22Rv1 (cell line): ENCODE data around the gene RPS19.

Source experiments
- H3K27ac ChIP-seq: fragments of 450-650 bp; 2 replicates; pipeline ENCODE4 v1.5.1; 2017
- ZFX ChIP-seq: fragments of 450-650 bp; IDR thresholded peaks from 2 replicates; pipeline ENCODE4 v1.6.1; 2017; ENCODE audit warnings: antibody characterized with exemption, borderline replicate concordance
- TF ChIP-seq, protein P1 (sequence below): fragments of 450-650 bp; IDR thresholded peaks from 2 replicates; pipeline ENCODE4 v1.5.1; 2017; ENCODE audit warnings: mild to moderate bottlenecking

The RPS19 gene

DNA sequence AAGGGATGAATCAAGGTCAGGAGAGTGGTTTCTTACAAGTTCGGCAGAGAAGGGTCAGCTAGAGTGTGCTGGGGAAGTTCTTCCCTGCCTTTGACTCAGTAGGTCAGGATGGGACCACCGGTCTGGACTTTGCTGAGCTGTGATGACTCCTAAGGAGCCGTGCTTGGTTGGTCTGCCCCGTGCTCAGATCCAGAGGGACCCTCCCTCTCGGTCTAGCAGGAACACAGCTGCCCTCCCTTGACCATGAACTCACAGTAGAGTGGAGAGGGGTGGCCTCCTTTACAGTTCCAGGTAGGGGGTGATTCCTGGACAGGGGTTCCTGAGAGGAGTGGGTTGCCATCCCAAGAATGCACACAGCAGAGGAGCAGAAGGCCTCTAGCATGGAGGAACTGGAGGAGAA, 4.3 kb downstream of the RPS19 start:
- no peak for TF ChIP-seq ZFX
- TF ChIP-seq, protein P1, sequence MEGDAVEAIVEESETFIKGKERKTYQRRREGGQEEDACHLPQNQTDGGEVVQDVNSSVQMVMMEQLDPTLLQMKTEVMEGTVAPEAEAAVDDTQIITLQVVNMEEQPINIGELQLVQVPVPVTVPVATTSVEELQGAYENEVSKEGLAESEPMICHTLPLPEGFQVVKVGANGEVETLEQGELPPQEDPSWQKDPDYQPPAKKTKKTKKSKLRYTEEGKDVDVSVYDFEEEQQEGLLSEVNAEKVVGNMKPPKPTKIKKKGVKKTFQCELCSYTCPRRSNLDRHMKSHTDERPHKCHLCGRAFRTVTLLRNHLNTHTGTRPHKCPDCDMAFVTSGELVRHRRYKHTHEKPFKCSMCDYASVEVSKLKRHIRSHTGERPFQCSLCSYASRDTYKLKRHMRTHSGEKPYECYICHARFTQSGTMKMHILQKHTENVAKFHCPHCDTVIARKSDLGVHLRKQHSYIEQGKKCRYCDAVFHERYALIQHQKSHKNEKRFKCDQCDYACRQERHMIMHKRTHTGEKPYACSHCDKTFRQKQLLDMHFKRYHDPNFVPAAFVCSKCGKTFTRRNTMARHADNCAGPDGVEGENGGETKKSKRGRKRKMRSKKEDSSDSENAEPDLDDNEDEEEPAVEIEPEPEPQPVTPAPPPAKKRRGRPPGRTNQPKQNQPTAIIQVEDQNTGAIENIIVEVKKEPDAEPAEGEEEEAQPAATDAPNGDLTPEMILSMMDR: no peak
- H3K27ac ChIP-seq: no peak overlapping the region

DNA sequence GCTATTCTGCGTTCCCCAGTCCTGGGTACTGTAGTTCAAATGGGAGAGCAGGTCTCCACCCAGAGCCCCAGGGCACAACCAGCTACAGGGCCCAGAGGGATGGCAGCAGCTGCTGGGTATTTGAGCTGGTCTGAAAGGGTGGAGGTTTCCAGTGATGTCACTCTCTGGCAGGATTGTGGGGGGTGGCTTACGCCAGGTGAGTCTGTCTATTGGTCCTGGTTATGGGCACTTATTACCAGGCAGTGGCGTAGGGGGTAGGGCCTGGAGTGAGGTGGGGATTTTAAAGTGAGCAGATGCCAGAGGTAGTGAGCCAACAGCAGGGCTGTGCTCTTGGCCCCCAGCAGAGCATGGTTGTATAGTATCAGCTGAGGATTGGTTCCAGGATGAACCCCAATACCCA, 6.2 kb downstream of the RPS19 start:
- no peak overlapping the region for H3K27ac ChIP-seq
- TF ChIP-seq, protein P1: no peak
- no peak for TF ChIP-seq ZFX

DNA sequence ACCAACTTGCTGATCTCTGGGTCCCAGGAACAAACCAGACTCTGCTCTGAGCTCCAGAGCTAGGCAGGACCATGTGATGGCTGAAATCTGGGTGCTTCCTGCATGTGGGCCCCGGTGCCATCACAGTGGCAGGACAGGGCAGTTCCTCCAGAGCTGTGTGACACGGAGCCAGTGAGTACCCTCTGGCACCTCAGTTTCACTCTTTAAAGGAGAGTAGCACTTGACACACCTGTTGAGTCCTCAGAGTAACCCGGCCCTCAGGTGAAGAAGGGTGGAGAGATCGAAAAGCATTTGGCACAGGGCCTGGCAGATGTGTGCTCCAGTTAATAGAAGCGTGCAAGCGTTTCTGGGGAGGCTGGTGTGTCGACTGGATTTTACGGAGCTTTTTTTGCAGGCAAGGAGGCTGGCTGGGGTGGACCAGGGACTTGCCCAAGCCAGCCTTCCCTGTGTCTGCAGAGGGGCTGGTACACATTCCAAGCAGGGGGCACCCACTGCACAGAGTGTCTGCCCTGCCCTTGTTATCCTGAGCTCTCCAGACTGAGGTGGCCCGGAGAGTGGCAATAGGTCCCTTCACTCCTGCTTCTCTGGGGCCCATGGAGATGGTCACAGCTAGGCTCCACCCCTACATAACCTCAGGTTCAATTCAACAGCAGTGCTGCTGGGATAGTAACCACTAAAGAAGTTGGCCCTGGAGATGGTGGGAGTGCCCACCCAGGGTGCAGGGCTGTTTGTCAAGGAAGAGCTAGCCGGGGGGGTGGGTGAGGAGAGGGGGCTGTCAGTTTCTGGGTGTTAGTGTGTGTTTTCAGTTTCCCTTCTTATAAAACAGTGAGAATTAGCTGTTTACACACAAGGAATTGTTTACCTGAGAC, 8.3 kb downstream of the RPS19 start:
- H3K27ac ChIP-seq: peak overlapping the region; percentile 40; the same call in 1 of the 2 replicates
- TF ChIP-seq ZFX: no peak
- TF ChIP-seq, protein P1: no peak

DNA sequence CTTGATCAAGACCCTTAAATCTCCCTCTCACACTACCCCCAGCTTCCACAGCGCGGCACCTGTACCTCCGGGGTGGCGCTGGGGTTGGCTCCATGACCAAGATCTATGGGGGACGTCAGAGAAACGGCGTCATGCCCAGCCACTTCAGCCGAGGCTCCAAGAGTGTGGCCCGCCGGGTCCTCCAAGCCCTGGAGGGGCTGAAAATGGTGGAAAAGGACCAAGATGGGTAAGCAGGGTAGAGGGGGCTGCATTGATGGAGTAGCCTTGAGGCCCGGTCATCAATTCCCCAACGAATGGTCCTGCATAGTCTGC, 8.9 kb downstream of the RPS19 start:
- TF ChIP-seq, protein P1: no peak
- no peak for TF ChIP-seq ZFX
- no peak overlapping the region for H3K27ac ChIP-seq

DNA sequence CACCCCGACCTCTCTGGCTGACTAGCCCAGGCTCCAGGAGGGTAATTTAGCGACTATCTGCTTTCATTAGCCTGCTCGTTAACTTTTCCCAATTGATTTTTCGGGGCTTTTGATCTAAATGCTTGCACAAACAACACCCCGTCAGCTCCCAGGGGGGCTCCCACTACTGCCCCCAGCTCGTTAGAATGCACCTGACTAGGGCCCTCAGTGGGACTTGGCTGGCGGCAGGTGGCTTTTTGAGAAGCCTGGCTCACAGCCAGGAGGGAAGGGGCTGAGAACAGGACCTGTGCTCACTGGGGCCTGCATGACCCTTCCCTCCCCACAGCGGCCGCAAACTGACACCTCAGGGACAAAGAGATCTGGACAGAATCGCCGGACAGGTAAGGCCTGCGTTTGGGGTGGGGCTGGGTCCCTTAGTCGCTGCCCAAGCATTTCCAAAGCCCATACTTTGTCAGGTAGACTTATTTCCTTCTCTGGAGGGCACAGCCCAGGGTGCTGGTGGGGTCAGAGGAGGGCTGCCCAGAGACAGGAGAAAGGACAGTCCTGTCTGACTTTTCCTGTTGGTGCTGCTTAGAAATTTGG, 9.4 kb downstream of the RPS19 start:
- TF ChIP-seq, protein P1: no peak
- no peak for TF ChIP-seq ZFX
- no peak overlapping the region; the same call in 1 of the 2 replicates for H3K27ac ChIP-seq

DNA sequence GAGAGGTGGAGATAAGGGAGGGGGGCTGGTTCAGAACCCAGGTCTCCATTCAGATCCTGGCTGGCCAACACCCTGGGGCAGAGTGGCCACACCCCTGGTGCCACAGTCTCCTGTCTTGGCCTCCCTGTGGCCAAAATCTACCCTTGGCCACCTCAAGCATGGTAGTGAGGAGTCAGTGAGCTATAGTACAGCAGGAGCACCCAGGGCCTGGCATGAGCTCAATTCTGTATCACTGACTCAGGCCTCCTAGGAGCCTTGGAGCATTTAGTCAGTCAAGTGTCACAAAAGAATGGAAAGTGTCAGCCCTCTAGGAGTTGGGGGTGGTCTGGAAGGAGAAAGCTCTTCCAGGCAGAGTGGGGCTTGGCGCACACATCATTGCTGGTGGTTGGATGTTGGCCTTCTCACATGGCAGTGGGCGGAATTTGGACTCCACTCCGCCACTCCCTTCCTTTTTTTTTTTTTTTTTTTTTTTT, 10.4 kb downstream of the RPS19 start:
- H3K27ac ChIP-seq: no peak overlapping the region
- no peak for TF ChIP-seq ZFX
- TF ChIP-seq, protein P1: no peak
